Skin epidermis (tissue), 12 donors: ENCODE results near the gene PTGES3.

ENCODE experiments used
- H3K27ac ChIP-seq, 21 experiments: fragments of 200-600 bp; sonication (generic) in 11 of 21; one replicate each; pipeline ENCODE4 v1.5.0; 2020; ENCODE audit warnings: mild to moderate bottlenecking in 3 of 21, inconsistent platforms in 2 of 21, moderate library complexity in 2 of 21
- H3K4me3 ChIP-seq, 7 experiments: fragments of 200-600 bp; sonication (generic) in 2 of 7; one replicate each; pipeline ENCODE4 v1.5.0; 2020; ENCODE audit warnings: inconsistent platforms in 2 of 7, mild to moderate bottlenecking in 2 of 7, moderate library complexity in 1 of 7

Gene PTGES3, protein sequence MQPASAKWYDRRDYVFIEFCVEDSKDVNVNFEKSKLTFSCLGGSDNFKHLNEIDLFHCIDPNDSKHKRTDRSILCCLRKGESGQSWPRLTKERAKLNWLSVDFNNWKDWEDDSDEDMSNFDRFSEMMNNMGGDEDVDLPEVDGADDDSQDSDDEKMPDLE

GRCh38 chr12:56688129-56688845 lies at the start of gene PTGES3:
PTGES3 (minus strand) TSS chr12:56688284; CDS start chr12:56687999, 285 bp downstream.
- Histone ChIP-seq H3K27ac (peak within 1 kb of the TSS; percentile 91 to 100 (median 98)), H3K4me3 (peak within 1 kb of the TSS; percentile 68 to 96 (median 87))

GRCh38 chr12:56728139-56728861 lies 40.2 kb upstream of the PTGES3 start:
- Histone ChIP-seq H3K27ac (no peak overlapping the region), H3K4me3 (no peak overlapping the region)

GRCh38 chr12:56726196-56726675 lies 38.2 kb upstream of the PTGES3 start:
- Histone ChIP-seq H3K27ac (peak overlapping the region in 19 of 21 experiments; percentile 86 to 97 (median 93)), H3K4me3 (peak overlapping the region in 3 of 7 experiments; percentile 82 to 89 (median 83))

DNA sequence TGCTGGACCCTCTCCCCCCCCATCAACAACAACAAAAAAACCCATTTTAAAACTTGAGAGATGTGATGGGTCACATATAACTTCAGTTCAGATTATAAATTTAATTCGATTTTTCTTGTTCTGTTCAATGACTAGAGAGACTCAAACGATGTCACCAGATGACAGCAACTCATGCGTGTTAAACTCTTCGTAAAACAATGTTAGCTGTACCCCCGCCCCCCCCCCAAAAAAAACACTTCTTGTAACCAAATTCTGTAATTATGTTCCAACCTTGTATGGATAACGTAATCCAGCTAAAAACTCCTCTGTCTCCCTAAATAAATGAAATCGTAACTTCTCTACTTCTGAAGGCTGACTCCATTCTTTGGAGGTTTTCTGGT lies 37.6 kb upstream of the PTGES3 start:
- Histone ChIP-seq H3K4me3 (peak overlapping the region; percentile 58 to 90 (median 82)), H3K27ac (peak overlapping the region in 20 of 21 experiments; percentile 86 to 97 (median 93))

DNA sequence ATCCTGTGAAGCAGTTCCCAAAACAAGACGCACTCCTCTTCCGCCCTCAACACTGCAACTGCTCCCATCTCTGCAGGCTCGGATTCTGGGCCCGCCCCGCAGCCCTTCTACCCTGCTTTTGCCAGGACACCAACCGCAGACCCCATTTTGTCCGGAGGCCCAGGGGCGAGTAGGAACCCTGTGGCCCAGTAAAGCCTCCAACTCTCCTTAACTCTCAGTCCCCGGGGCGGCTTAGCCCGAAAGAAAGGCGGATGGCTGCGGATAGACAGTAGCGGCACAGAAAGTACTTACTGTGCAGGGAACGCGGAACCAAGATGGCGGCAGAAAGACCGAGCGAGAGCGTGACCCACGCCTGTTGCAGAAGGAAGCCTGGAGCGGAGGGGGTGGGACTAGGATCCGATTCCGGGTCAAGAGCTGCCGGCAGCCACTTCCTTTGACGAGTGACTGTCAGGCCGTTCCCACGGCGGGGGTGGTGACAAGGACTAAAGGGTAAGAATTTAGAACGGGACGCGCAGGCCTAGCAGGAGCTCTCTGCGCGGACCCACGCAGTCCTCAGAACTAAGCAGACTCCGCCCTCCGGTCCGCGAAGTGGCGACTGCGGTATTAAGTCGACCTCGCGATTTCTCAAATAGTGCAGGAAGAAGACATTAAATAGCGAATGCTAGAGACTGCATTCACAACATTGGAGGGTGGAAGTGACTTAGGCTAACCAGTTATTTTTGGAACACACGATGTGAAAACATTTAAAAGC lies 37.1 kb upstream of the PTGES3 start, which contains the start of gene NACA:
TSS of gene NACA (minus strand) at position 328 of the 751 bp plus-strand sequence. CDS start 778 bp downstream, outside the sequence.
- H3K27ac ChIP-seq = peak within 1 kb of the TSS; percentile 85 to 97 (median 93)
- peak within 1 kb of the TSS; percentile 58 to 90 (median 82) for H3K4me3 ChIP-seq

DNA sequence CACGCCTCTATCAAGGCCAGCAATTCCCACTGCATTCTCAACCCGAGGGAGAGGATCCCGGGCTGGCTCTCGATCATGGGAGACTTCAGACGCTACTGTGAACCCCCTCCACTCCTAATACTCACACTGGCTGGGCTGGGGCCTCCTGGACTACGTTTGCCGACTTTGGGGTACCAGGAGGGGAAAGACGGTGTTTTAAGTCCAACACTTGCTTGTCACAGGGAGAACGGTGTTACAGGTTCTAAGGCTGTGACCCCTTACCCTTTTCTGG lies 36.6 kb upstream of the PTGES3 start:
- H3K4me3 ChIP-seq = peak overlapping the region; percentile 58 to 90 (median 82)
- peak overlapping the region; percentile 85 to 97 (median 93) for H3K27ac ChIP-seq

DNA sequence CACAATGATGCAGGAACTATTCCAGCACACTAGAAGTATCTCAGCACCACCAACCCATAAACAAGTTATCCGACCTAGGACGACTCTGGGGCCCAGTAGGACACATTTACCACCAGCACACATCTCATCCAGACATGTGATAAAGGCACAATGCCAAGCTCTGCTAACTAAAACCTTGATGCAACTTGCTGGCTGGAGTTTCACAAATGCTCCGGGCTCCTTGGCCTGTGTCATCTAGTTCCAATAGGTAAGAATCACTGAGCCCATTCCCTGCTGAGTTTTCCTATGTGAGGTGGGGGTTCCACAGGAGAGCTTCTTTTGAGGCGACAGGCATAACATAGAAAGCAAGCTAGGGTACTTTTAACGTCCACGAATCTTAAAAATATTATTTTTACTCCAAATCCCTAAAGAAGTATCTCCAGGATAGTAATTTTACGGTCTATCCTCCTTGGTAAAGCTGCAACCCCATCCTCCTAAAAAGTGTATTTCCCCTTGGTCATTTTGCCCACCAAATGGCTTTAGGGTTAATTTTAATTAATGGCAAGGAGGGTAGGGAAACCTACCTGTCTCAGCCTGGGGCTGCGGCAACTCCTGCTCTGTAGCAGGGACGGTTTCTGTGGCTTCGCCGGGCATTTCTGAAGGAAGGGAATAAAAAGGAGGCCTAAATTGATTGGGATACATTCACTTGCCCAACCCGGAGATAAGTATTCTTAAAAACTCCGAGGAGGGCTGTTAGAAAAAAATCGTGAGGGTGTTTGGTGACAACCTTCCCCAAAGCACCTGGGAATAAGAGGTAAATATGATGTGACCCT lies 36.0 kb upstream of the PTGES3 start:
- H3K4me3 ChIP-seq = peak overlapping the region; percentile 58 to 90 (median 82)
- H3K27ac ChIP-seq = peak overlapping the region; percentile 85 to 97 (median 93)

GRCh38 chr12:56723352-56723751 lies 35.3 kb upstream of the PTGES3 start:
- H3K27ac ChIP-seq = peak overlapping the region in 20 of 21 experiments; percentile 50 to 97 (median 93)
- peak overlapping the region; percentile 58 to 90 (median 82) for H3K4me3 ChIP-seq

- Histone ChIP-seq H3K4me3 (peak overlapping the region in 5 of 7 experiments; percentile 4 to 90 (median 83)), H3K27ac (peak overlapping the region in 18 of 21 experiments; percentile 0 to 97 (median 92))
Observed at GRCh38 chr12:56722832-56723231, 34.7 kb upstream of the PTGES3 start.

GRCh38 chr12:56721721-56722120 lies 33.6 kb upstream of the PTGES3 start:
- Histone ChIP-seq H3K4me3 (peak overlapping the region in 2 of 7 experiments; percentile 1 to 83), H3K27ac (peak overlapping the region in 19 of 21 experiments; percentile 2 to 97 (median 63))

- Histone ChIP-seq H3K27ac (peak overlapping the region in 19 of 21 experiments; percentile 2 to 97 (median 63)), H3K4me3 (peak overlapping the region in 1 of 7 experiments; percentile 83)
Observed at GRCh38 chr12:56721216-56721615, 33.1 kb upstream of the PTGES3 start.

GRCh38 chr12:56720731-56721151 lies 32.7 kb upstream of the PTGES3 start:
- H3K4me3 ChIP-seq = no peak overlapping the region
- H3K27ac ChIP-seq = peak overlapping the region in 17 of 21 experiments; percentile 2 to 97 (median 63)

GRCh38 chr12:56719056-56719455 lies 31.0 kb upstream of the PTGES3 start:
- Histone ChIP-seq H3K27ac (peak overlapping the region in 5 of 21 experiments; percentile 3 to 95 (median 38)), H3K4me3 (no peak overlapping the region)

GRCh38 chr12:56718636-56719035 lies 30.6 kb upstream of the PTGES3 start:
- Histone ChIP-seq H3K27ac (peak overlapping the region in 5 of 21 experiments; percentile 14 to 55 (median 44)), H3K4me3 (no peak overlapping the region)

DNA sequence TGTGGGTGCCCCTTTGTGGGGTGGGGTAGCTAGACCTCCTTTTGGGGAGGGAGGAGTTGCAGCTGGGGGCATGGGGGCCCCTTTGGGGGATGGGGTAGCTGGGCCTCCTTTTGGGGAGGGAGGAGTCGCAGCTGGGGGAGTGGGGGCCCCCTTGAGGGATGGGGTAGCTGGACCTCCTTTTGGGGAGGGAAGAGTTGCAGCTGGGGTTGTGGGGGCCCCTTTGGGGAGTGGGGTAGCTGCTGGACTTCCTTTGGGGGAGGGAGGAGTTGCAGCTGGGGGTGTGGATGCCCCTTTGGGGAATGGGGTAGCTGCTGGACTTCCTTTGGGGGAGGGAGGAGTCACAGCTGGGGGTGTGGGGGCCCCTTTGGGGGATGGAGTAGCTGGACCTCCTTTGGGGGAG lies 30.1 kb upstream of the PTGES3 start:
- no peak overlapping the region for H3K4me3 ChIP-seq
- H3K27ac ChIP-seq = peak overlapping the region in 4 of 21 experiments; percentile 14 to 55 (median 45)

GRCh38 chr12:56716933-56717880 lies 29.1 kb upstream of the PTGES3 start:
- Histone ChIP-seq H3K27ac (peak overlapping the region in 5 of 21 experiments; percentile 3 to 49 (median 21)), H3K4me3 (no peak overlapping the region)

- no peak overlapping the region for H3K4me3 ChIP-seq
Observed at GRCh38 chr12:56716458-56716857, 28.4 kb upstream of the PTGES3 start.

More at GRCh38 chr12:56716458-56716857, 28.4 kb upstream of the PTGES3 start:
- peak overlapping the region in 3 of 21 experiments; percentile 18 to 19 (median 19) for H3K27ac ChIP-seq
